ENCODE measurements around the gene TMEM150B. TPM values are rescaled to one million over a fixed set of nuclear protein-coding genes. Genes with fewer than 3 reads are reported as not detected.
A peak's percentile ranks its signal among the peaks of the same experiment; 100 is the strongest.
"Not testable (repeated sequence)": the region's sequence is repeated elsewhere in the genome, so short reads cannot be mapped to it uniquely, and the experiment has no call there.

TMEM150B gene
- total RNA-seq, 1 donor: 5.4 TPM

DNA sequence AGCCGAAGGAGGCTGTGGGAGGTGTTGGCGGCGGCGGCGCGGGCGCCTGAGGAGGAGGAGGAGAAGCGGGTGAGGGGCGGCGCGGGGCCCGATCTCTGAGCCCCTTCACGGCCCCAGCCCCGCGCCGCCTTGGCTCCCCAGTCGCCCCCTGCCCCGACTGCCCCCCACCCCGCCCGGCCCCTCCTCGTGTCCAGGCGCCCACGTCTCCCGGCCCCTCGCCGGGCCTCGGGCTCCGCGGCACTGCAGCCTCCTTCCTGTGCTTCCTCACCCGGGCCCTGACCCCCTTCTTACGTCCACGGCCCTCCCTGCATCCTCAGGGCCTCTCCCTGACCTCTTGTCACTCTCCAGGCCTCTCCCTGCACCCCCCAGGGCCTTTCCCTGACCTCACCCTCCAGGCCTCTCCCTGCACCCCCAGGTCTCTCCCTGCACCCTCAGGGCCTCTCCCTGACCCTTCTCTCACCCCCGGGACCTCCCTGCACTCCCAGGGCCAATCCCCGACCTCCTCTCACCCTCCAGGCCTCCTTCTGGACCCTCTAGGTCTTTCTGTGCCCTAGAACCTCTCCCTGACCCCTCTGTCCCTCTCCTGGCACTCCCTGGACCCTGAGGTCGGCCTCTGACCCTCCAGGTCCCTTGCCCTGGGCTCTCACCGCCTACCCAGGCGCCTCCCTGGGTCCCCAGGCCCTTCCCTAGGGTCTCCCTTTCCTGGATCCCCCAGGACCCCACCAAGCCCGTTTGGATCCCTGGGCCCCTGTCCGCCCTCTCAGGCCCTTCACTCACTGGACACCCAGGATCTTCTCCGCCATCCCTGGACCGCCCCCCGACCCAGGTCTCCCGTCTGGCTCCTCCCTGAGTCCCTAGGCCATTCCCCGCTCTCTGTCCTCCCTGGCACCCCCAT, 15.0 kb upstream of the TMEM150B start:
- DNase-seq (ENCODE audit: low read depth in 2 of 3, low spot score in 2 of 3): no peak

GRCh38 chr19:55339105-55339888, 14.2 kb upstream of the TMEM150B start, which contains the start of gene KMT5C:
KMT5C (plus strand) TSS chr19:55339876; CDS start chr19:55341937, 2,061 bp downstream.
- DNase-seq (ENCODE audit: low read depth in 2 of 3, low spot score in 2 of 3): peak; percentile 99 to 100 (median 100)

GRCh38 chr19:55336101-55336500, 11.0 kb upstream of the TMEM150B start:
- DNase-seq (ENCODE audit: low read depth in 2 of 3, low spot score in 2 of 3): no peak

DNA sequence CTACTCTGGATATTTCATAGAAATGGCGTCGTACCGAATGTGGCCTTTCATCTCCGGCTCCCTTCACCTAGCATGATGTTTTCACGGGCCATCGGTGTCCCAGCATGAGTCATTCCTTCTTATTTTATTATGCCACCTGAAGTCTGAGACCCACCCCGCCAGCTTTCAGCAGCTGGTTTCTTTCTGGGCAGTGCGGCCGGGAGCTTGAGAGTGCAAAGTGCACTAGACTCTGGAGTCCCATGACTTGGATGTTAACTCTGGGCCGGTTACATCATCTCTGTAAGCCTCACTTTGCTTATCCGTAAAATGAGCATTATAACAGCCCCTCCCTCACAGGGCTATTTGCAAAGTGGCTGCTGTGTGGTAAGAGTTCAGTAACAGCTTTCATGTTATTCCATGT, 8.7 kb upstream of the TMEM150B start:
- no peak for DNase-seq (ENCODE audit: low read depth in 2 of 3, low spot score in 2 of 3)

- DNase-seq (ENCODE audit: low read depth in 2 of 3, low spot score in 2 of 3): not testable (repeated sequence)
Observed at GRCh38 chr19:55329791-55330190, 4.7 kb upstream of the TMEM150B start.

GRCh38 chr19:55328774-55329318, 3.7 kb upstream of the TMEM150B start:
- DNase-seq (ENCODE audit: low read depth in 2 of 3, low spot score in 2 of 3): peak in 1 of 3 donors; percentile 38

GRCh38 chr19:55324662-55325061, 479 bp downstream of the TMEM150B start:
- no peak for DNase-seq (ENCODE audit: low read depth in 2 of 3, low spot score in 2 of 3)

- no peak for DNase-seq (ENCODE audit: low read depth in 2 of 3, low spot score in 2 of 3)
Observed at GRCh38 chr19:55322204-55322885, 2.8 kb downstream of the TMEM150B start.

- DNase-seq (ENCODE audit: low read depth in 2 of 3, low spot score in 2 of 3): peak in 1 of 3 donors; percentile 14
Observed at GRCh38 chr19:55321466-55322137, 3.5 kb downstream of the TMEM150B start.

GRCh38 chr19:55320844-55321419, 4.2 kb downstream of the TMEM150B start:
- DNase-seq (ENCODE audit: low read depth in 2 of 3, low spot score in 2 of 3): no peak

DNA sequence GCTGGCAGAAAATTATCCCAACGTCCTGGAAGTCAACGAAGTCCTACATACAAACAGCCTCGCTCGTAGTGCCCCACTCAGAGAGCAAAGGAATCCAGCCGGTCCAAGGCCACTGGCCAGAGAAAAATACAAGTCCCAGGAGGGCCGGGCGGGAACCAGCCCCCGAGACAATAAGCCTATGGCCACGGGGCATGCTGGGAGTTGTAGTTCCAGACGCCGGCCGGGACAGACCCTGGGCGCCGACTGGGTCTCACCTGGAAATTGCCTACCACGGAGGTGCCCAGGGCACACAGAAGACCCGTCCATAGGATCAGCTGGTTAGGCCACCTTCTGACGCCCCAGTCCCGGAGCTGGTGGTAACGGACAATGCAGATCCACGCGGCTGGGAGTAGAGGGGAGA, 5.4 kb downstream of the TMEM150B start:
- DNase-seq (ENCODE audit: low read depth in 2 of 3, low spot score in 2 of 3): peak in 1 of 3 donors; percentile 22

DNA sequence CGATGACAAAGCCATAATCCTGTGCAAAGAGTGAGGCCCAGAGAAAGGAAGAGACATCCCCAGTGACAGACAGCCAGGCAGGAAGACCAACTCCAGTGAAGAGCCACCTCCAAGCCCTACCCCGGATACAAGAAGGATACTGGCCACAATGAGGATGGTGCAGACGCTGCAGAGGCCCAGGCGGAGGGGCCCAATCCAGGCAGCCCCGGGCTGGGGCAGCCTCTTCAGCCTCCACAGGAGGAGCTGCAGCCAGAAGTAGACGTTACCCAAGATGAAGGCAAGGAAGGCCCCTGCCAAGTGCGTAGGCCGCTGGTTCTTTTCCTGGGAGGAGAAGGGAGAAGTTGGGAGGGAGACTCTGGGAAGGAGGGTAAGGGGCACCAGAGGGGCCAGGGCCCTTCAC, 8.5 kb downstream of the TMEM150B start:
- no peak for DNase-seq (ENCODE audit: low read depth in 2 of 3, low spot score in 2 of 3)

- DNase-seq (ENCODE audit: low read depth in 2 of 3, low spot score in 2 of 3): no peak
Observed at GRCh38 chr19:55315956-55316525, 9.1 kb downstream of the TMEM150B start.

- no peak for DNase-seq (ENCODE audit: low read depth in 2 of 3, low spot score in 2 of 3)
Observed at GRCh38 chr19:55314396-55314795, 10.7 kb downstream of the TMEM150B start.

DNA sequence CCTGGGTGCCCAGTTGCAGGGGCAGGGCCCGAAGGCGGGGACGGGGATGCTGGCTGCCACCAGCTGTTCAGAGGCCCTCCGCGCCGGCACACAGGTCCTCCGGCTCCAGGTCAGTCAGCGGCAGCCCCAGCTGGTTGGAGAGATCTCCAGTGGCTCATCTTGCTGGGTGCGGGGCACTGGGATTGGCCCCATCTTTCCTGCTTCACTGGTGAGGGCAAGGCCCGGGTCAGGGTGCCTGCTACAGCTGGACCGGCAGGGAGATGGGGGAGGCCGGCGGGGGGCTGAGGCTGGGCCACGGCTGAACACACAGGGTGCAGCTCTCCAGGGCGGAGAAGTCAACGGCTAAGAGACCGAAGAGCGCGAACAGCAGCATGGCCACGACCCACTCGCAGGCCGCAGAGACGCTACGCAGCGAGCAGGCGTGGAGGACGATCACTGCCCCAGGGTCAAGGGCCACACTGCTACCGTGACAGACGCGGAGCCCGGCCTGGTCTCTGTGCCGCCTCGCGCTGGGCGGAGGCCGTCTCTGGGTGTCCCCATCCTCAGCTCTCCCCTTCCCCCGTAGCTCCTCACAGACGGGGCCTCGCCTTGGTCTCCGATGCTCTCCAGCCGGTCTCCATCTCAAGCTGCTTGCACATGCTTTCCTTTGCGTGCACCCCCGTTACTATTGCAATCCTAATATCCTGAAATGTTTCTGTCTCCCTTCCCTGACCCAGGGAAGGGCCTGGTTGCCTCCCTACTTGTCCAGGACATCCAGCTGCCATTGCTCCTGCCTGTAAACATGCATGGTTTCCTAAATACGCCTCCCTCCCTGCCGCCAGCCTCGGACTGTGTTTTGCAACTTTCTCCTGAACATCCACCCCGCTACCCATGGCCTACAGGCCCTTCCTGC, 12.3 kb downstream of the TMEM150B start:
- no peak for DNase-seq (ENCODE audit: low read depth in 2 of 3, low spot score in 2 of 3)

- no peak for DNase-seq (ENCODE audit: low read depth in 2 of 3, low spot score in 2 of 3)
Observed at GRCh38 chr19:55311797-55312196, 13.3 kb downstream of the TMEM150B start.

GRCh38 chr19:55311397-55311796, 13.7 kb downstream of the TMEM150B start:
- DNase-seq (ENCODE audit: low read depth in 2 of 3, low spot score in 2 of 3): no peak

GRCh38 chr19:55310498-55310897, 14.6 kb downstream of the TMEM150B start:
- DNase-seq (ENCODE audit: low read depth in 2 of 3, low spot score in 2 of 3): no peak

Data from hematopoietic multipotent progenitor cell (in vitro differentiated cells).